HG02970 (cell line): ENCODE results near the gene PIWIL4.

Source experiments
- ATAC-seq: cut with Tn5 transposase; IDR thresholded peaks from one replicate; pipeline ENCODE4 v1.9.1; 2021; ENCODE audit warnings: mild to moderate bottlenecking, moderate library complexity, moderate number of reproducible peaks; ENCODE audit not compliant: unreplicated experiment, low FRiP score

Gene PIWIL4

DNA sequence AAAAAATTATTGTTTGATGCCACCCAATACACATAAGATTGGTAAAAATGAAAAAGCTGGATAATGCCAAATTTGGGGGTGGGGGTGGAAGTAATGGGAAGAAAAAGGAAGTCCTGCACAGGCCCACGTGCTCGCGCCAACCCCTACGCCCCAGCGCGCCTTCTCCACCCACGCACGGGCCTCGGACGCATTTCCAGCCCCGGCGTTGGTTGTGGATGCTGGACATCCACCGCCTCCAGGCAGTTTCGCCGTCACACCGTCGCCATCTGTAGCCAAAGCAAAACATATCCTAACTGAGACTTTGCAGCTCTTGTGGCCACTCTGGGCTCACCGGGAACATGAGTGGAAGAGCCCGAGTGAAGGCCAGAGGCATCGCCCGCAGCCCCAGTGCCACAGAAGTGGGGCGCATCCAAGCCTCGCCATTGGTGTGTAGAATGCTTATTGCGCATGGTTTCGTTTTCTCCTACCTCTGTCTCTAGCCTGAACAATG is at the start of gene PIWIL4:
Gene PIWIL4, plus strand, starts transcription at position 188 of the 490 bp plus-strand sequence. Its CDS starts 151 bp downstream, at position 339.
- no peak for ATAC-seq

DNA sequence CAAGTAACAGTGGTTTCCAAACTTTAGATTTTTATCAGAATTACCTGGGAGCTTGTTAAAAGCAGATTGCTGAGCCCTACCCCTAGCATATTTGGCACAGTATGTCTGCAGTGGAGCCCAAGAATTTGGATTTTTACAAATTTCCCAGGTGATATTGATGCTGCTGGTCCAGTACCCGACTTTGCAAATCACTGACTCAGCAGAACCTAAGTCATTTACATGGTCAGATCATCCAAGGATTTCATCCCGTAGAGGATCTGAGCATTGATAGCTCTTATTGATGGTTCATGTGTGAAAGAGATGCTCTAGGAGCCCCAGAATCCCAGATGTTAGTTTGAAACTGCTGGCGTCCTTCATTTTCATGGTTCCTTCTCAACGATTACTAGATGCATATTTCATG is 48.9 kb upstream of the PIWIL4 start:
- no peak for ATAC-seq

DNA sequence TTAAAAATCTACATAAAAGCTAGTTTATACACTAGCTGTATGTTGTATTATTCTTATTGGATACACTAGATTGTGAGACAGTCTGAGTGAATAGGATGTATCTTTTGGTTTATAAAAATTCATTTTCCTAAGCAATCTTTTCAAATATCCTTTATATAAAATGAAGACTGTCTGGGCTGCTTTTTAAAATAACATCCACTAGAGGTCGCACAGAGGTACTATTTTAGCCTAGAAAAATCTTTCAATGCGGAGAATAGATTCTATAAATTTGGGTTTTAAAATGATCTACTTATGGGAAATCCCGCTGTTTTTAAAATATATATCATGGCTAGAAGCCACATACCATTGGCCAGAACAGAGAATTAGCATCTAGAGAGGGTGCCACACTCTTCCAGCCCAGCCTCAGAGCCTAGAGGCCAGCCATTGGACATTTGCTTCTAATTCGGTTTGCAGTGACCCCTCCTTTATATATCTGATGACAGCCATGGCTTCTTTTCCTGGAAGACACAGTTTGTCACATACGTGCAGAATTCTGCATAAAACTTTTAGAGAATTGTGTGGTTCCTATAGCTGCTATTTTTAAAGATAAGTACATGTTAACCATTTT is 47.6 kb upstream of the PIWIL4 start:
- no peak for ATAC-seq

DNA sequence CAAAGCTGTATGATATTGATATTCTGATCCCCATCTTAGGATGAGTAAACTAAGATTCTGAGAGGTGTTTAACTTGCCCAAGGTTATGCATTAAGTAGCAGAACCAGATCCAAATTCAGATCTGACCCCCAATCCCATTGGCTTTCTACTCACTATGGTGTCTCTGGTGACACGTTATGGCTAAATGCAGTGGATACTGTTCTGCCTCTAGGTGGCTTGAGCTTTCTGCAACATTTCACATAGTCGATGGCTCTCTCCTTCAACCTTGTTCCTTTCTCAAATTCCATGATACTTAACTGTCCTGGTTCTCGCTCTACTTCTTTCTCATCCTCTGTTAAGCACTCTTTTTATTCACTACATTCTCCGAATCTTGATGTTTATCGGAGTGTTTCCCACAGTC is 45.5 kb upstream of the PIWIL4 start:
- no peak for ATAC-seq

DNA sequence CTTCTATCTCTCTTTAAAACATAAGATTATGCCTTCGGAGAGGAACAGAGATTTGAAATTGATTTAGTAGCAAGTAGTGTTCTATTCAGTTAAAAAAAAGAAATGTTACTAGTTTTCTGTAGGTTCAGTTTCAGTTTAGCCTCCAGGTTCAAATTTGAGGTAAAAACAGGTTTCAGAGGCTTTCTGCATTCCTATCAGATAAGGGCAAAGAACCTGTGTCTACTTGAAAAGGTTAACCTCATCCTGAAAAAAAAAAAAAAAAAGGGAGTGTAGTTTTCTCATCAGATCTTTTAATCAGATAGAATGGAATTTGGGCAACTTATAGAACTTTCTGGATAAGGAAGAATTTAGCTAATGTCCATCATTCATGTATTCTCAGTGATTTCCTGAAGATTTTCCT is 42.8 kb upstream of the PIWIL4 start:
- ATAC-seq: no peak

DNA sequence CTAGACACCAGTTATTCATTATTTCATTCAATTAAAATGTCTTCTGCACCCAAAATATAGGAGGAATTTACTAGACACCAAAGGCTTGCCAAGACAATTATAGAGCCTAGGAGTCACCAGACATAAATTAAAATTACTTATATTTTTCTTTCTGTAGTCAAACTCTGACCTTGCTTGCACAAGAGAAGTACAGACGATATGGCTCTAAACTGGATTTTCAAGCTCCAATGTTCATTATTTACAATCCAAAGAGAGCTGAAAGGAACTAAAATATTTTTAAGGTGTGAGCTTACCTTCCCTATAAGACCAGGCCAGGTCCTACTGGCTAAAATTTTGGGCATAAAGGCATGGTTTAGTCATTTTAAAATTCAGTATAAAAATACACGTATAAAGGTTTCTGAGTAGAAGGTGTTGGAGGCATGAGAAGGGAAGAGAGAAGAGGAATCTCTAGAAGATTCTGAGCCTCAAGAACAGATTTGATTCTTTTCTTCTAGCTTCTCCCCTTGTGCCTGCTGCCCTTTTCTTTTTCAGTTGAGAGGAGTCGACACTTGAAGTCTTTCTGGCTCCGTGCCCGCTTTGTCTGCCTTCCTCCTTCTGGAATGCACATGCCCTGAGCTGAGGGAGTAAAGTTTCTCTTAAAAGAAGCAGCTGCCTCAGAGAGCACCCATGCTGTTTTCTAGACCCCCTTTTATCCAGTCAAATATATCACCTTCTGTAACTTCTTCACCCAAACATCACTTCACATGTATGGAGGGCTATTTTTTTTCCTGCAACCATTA is 41.4 kb upstream of the PIWIL4 start:
- no peak for ATAC-seq

DNA sequence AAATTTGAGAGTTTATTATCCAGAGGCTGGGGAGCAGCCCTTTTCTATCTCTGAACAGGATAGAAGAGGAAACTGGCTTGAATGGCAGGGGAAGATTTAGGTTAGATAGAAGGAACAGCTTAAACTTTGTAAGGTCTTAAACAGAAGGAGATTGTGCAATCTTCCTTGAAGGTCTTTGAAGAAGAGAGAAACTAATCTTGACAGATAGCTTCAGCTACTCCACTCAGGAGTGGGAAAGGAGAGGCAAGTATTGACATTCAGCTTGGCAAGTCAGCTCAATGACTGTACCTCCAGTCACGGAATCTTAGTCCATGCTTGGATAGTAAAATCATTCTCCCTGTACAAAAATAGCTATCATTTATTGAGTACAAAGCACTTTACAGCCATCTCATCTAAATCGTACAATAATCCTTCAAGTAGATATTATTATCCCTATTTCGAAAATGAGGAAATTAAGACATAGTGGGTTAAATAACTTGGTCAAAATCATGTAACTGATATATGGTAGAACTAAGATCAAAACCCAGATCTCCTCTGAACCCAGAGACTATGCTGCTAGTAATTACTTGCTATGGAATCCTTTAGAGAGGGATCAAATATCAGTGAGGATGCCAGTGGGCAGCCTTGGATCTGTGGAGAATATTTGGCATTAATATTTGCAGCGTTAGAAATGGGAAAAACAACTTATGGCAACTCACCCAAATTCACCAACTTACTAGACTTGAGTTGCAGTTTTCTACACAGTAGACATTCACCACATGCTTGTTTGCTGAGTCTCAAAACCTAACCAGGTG is 40.3 kb upstream of the PIWIL4 start:
- ATAC-seq: no peak

DNA sequence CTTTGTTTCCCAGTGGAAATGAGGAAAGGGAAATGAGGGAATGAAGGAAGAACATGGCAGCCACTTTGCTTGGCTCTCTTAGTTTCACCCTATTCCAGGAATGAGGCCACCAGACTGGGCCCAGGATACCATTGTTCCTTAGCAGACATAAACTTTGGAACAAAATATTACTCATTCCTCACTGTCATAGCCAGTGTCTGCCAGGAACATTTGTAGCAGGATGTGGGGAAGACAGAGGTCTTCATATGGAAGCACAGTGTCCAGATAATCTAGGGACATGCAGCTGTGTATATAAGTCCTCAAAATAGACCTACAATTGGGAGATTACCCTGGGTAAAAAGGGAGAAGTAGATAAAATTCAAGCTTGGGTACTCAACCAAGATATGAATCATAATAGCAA is 38.6 kb upstream of the PIWIL4 start:
- no peak for ATAC-seq

DNA sequence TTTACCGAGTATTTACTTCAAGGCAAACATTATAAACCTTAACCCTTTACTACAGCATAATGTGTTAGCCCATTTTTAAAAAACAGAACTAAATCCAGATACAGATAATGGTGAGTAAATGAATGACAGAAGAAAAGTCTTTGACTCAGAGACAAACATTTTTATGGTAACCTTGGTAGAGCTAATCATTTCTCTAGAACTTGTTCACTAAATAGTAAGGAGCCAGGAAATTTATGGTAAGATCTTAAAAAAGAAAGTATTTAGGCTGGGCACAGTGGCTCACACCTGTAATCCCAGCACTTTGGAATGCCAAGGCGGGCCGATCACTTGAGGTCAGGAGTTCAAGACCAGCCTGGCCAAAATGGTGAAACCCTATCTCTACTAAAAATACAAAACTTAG is 35.0 kb upstream of the PIWIL4 start:
- ATAC-seq: no peak

DNA sequence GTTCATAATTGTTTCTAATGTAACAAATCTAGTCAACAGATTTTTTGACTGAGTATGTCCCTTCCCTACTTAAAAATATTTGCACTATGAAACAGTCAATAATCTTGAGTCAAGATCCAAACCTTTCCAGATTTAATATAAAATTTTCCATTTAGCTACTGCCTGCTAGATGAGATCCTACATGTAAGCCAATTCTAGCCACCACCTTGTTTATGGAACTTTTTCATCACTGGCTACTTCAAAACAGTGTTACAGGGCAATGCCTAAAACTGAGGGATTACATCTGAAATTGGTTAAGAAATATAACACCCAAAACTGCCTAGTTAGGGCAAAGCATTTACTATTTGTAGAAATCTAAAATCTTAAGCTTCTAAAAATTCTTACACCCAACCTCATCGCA is 34.0 kb upstream of the PIWIL4 start:
- ATAC-seq: no peak

DNA sequence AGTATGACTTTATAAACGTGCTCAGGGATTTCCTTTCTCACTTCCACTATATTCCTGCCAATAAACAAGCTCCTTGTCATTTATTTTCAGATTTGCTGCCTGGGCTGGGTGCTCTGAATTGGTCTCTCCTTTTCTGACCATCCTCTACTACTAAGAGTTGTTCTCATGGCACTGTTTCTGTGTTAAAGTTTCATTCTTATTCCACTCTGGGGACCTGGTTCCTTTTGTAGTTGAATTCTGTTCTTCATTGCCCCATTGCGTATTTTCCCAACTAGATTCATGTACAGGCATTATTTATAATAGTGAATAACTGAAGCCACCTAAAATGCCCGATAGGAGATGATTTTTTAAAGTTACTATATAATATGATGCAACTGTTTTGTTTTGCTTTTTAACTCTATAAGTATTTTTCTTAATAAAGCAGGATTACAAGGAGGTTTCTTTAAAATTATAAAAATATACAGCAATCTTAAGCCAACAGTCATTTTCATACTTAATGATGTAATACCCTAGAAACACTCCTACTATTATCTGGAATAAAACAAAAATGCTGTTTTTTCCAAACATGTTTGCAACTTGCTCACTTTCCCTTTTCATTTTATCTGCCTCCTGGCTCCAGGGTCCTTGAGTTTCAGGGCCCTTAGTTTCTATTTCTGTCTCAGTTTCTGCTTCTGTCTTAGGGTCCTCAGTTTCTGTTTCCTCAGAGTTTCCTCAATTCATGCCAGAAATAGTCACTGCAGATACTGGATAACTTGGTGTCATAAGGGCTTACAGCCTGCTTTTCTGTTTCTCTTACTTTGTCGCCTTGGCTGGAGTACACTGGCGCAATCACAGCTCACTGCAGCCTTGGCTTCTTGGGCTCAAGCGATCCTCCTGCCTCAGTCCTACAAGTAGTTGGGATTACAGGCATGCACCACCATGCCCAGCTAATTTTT is 33.2 kb upstream of the PIWIL4 start:
- no peak for ATAC-seq

DNA sequence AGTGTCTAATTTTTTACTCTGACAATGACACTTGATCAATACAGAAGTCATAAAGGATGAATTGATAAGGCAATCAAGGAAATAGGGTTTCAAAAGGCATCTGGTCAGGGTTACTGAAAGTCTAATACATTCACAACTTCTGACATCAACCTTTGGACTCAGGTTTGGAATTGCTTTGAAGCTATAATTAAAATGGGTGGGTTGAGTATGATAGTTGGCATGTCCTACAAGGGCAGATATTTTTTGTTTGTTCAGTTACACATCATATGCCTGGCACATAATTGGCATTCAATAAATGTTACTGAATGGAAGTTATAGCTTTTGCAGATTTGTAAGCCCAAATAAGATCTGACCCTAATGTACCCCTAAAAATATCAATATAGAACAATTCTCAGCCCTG is 30.8 kb upstream of the PIWIL4 start:
- ATAC-seq: no peak

DNA sequence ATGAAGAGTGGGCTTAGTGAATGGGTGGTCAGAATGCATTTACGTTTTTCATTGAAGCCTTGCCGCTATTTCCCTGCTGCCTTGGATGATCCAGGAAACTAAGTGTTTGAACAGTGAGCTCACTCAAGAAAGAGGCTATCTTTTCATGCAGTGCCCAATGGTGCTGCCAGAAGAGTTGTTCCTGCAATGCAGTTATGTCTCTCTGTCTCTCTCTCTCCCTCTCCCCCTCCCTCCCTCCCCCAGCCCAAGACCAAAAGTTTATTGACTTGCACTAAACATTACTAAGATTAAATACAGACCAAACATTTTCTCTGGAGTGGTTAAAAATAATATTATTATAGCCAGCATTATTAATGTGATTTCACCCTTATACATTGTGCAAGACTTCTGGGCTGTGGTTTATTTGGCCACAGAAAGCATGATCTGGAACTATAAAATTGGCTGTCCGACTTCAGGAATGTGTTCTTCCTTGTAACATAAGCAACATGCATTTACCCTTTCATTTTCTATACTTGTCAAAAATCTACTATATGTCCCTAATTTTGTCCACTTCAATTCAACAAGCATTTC is 30.1 kb upstream of the PIWIL4 start:
- no peak for ATAC-seq

DNA sequence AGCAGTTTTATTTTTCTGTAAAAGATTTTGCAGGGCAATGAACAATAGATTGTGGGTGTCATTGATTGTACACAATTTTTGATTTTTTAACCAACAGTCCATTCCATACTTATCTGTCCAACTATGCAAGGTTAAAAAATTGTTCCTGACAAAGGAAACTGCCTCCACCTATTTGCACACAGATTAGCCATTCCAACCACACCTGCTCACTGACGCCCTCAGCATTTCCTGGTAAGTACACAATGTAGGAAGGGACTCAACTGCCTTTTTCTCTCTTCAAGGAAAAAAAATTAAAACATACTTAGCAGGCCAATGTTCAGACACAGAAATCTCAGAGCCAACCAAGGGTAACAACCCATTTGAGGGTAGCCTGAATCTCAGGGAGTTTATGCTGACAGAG is 27.7 kb upstream of the PIWIL4 start:
- ATAC-seq: no peak

DNA sequence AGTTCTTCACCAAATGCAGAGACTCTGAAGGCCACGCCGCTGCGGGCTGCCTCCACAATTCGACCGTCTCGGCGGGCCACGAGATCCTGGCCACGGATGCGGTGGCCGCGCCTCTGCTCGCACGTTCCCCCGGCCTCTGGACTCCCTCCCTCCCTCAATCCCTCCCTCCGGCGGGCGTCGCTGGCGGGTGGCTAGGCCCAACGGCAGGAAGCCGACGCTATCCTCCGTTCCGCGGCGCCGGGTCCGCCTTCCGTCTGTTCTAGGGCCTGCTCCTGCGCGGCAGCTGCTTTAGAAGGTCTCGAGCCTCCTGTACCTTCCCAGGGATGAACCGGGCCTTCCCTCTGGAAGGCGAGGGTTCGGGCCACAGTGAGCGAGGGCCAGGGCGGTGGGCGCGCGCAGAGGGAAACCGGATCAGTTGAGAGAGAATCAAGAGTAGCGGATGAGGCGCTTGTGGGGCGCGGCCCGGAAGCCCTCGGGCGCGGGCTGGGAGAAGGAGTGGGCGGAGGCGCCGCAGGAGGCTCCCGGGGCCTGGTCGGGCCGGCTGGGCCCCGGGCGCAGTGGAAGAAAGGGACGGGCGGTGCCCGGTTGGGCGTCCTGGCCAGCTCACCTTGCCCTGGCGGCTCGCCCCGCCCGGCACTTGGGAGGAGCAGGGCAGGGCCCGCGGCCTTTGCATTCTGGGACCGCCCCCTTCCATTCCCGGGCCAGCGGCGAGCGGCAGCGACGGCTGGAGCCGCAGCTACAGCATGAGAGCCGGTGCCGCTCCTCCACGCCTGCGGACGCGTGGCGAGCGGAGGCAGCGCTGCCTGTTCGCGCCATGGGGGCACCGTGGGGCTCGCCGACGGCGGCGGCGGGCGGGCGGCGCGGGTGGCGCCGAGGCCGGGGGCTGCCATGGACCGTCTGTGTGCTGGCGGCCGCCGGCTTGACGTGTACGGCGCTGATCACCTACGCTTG is 23.2 kb upstream of the PIWIL4 start, which contains the start of gene FUT4:
Gene FUT4, plus strand, starts transcription at position 227 of the 951 bp plus-strand sequence. Its CDS starts 213 bp downstream, at position 440.
- ATAC-seq: peak; percentile 84

DNA sequence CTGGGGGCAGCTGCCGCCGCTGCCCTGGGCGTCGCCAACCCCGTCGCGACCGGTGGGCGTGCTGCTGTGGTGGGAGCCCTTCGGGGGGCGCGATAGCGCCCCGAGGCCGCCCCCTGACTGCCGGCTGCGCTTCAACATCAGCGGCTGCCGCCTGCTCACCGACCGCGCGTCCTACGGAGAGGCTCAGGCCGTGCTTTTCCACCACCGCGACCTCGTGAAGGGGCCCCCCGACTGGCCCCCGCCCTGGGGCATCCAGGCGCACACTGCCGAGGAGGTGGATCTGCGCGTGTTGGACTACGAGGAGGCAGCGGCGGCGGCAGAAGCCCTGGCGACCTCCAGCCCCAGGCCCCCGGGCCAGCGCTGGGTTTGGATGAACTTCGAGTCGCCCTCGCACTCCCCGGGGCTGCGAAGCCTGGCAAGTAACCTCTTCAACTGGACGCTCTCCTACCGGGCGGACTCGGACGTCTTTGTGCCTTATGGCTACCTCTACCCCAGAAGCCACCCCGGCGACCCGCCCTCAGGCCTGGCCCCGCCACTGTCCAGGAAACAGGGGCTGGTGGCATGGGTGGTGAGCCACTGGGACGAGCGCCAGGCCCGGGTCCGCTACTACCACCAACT is 22.4 kb upstream of the PIWIL4 start:
- ATAC-seq: peak; percentile 0

DNA sequence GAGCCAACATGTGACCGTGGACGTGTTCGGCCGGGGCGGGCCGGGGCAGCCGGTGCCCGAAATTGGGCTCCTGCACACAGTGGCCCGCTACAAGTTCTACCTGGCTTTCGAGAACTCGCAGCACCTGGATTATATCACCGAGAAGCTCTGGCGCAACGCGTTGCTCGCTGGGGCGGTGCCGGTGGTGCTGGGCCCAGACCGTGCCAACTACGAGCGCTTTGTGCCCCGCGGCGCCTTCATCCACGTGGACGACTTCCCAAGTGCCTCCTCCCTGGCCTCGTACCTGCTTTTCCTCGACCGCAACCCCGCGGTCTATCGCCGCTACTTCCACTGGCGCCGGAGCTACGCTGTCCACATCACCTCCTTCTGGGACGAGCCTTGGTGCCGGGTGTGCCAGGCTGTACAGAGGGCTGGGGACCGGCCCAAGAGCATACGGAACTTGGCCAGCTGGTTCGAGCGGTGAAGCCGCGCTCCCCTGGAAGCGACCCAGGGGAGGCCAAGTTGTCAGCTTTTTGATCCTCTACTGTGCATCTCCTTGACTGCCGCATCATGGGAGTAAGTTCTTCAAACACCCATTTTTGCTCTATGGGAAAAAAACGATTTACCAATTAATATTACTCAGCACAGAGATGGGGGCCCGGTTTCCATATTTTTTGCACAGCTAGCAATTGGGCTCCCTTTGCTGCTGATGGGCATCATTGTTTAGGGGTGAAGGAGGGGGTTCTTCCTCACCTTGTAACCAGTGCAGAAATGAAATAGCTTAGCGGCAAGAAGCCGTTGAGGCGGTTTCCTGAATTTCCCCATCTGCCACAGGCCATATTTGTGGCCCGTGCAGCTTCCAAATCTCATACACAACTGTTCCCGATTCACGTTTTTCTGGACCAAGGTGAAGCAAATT is 21.7 kb upstream of the PIWIL4 start:
- no peak for ATAC-seq
